Loucy (cell line): Measurements from ENCODE around the gene AP3S1.

Experiments
- H2AFZ ChIP-seq: fragments of 200-600 bp; sonication (generic); 2 replicates; pipeline ENCODE4 v1.6.0; 2016; ENCODE audit warnings: antibody characterized with exemption, mild to moderate bottlenecking, low read length, moderate library complexity
- H3F3A ChIP-seq: fragments of 200-600 bp; 2 replicates; pipeline ENCODE4 v1.6.0; 2016; ENCODE audit warnings: antibody characterized with exemption, low read depth, mild to moderate bottlenecking
- H3K27me3 ChIP-seq: fragments of 200-600 bp; sonication (generic); 2 replicates; pipeline ENCODE4 v1.6.1; 2014; ENCODE audit warnings: low read length, mild to moderate bottlenecking; ENCODE audit not compliant: insufficient read depth, poor library complexity, severe bottlenecking
- H3K36me3 ChIP-seq: fragments of 200-600 bp; sonication (generic); 2 replicates; pipeline ENCODE4 v1.6.1; 2016; ENCODE audit warnings: low read length; ENCODE audit not compliant: insufficient read depth
- H3K4me1 ChIP-seq: fragments of 200-600 bp; sonication (generic); 2 replicates; pipeline ENCODE4 v1.5.1; 2014; ENCODE audit warnings: low read length, mild to moderate bottlenecking; ENCODE audit not compliant: insufficient read depth, poor library complexity, severe bottlenecking
- H3K4me2 ChIP-seq: fragments of 200-600 bp; sonication (generic); 2 replicates; pipeline ENCODE4 v1.6.0; 2014; ENCODE audit warnings: antibody characterized with exemption, low read length, low read depth, mild to moderate bottlenecking; ENCODE audit not compliant: poor library complexity, severe bottlenecking
- H3K4me3 ChIP-seq: fragments of 200-600 bp; sonication (generic); 2 replicates; pipeline ENCODE4 v1.5.1; 2014; ENCODE audit warnings: low read length, mild to moderate bottlenecking, mixed read lengths; ENCODE audit not compliant: poor library complexity, severe bottlenecking
- H3K79me2 ChIP-seq: fragments of 200-600 bp; sonication (generic); 2 replicates; pipeline ENCODE4 v1.6.1; 2014; ENCODE audit warnings: low read length; ENCODE audit not compliant: insufficient read depth
- H3K9ac ChIP-seq: fragments of 200-600 bp; sonication (generic); 2 replicates; pipeline ENCODE4 v1.6.0; 2014; ENCODE audit warnings: mild to moderate bottlenecking, low read depth, low read length, moderate library complexity; ENCODE audit not compliant: poor library complexity, severe bottlenecking
- H3K9me2 ChIP-seq: fragments of 200-600 bp; sonication (generic); replicated peaks from 2 replicates; pipeline ENCODE4 v1.6.1; 2016; ENCODE audit warnings: low read depth, low read length, mixed read lengths
- H3K9me3 ChIP-seq: fragments of 200-600 bp; sonication (generic); 2 replicates; pipeline ENCODE4 v1.6.1; 2014; ENCODE audit warnings: mild to moderate bottlenecking, antibody characterized with exemption, low read length, low read depth; ENCODE audit not compliant: insufficient read depth
- H4K20me1 ChIP-seq: fragments of 200-600 bp; sonication (generic); 2 replicates; pipeline ENCODE4 v1.6.0; 2014; ENCODE audit warnings: antibody characterized with exemption, low read length, mild to moderate bottlenecking; ENCODE audit not compliant: insufficient read depth, poor library complexity, severe bottlenecking
- EZH2phosphoT487 ChIP-seq: fragments of 200-600 bp; IDR thresholded peaks from 2 replicates; pipeline ENCODE4 v1.6.1; 2018; ENCODE audit warnings: antibody characterized with exemption, mild to moderate bottlenecking, moderate library complexity, borderline replicate concordance
- TF ChIP-seq, protein P1 (sequence below): fragments of 200-600 bp; sonication (generic); conservative IDR thresholded peaks from 2 replicates; pipeline ENCODE4 v1.5.1; 2014; ENCODE audit warnings: mild to moderate bottlenecking, antibody characterized with exemption, low read length

AP3S1 gene

DNA sequence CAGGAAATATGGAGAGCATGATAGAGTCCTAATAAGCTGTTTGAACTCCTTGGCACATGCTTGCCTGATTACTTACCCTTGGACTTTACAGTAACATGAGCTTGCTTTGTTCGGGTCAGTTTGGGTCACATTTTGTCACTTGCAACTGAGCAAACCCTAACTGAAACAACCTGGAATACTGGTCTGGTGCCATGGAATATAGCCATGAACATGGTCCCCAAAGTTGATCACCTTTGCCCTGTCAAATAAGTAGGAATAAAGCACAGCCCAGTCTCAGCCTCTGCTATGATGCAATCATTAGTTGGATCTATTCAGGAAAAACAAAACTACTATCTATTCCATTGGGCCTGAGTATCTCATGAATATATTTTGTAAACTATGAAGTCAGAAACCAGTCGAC, 43.5 kb upstream of the AP3S1 start:
- Histone ChIP-seq H3K4me3 (no peak overlapping the region), H4K20me1 (no peaks in the 10 kb centered on the region), H3K9me2 (no peaks in the 10 kb centered on the region), H3K4me1 (no peaks in the 10 kb centered on the region), H2AFZ (no peak overlapping the region), H3K36me3 (no peaks in the 10 kb centered on the region), H3K4me2 (no peak overlapping the region), H3K9me3 (no peaks in the 10 kb centered on the region), H3K79me2 (no peaks in the 10 kb centered on the region), H3K9ac (no peak overlapping the region), H3F3A (no peaks in the 10 kb centered on the region), H3K27me3 (no peaks in the 10 kb centered on the region)
- no peak for TF ChIP-seq EZH2phosphoT487
- TF ChIP-seq, protein P1, sequence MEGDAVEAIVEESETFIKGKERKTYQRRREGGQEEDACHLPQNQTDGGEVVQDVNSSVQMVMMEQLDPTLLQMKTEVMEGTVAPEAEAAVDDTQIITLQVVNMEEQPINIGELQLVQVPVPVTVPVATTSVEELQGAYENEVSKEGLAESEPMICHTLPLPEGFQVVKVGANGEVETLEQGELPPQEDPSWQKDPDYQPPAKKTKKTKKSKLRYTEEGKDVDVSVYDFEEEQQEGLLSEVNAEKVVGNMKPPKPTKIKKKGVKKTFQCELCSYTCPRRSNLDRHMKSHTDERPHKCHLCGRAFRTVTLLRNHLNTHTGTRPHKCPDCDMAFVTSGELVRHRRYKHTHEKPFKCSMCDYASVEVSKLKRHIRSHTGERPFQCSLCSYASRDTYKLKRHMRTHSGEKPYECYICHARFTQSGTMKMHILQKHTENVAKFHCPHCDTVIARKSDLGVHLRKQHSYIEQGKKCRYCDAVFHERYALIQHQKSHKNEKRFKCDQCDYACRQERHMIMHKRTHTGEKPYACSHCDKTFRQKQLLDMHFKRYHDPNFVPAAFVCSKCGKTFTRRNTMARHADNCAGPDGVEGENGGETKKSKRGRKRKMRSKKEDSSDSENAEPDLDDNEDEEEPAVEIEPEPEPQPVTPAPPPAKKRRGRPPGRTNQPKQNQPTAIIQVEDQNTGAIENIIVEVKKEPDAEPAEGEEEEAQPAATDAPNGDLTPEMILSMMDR: no peak

DNA sequence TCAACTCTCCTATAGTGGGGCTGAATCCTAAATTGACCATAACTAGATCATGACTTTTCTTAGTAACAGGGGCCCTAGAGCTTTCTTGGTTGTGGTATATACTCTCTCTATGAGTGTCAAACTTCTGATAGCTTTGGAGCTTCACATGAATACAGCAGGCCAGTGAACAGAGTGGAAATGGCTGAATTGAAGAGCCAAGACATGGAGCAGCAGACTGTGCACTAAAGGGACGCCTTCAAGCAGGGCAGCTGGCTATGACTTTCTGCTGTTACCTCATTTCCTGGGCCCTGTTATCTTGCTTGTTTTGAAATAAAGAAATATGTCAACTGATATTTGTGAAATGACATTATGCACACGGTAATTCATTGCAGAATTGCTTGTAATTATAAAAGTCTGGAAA, 41.6 kb upstream of the AP3S1 start:
- H4K20me1 ChIP-seq: no peaks in the 10 kb centered on the region
- H3K4me1 ChIP-seq: no peaks in the 10 kb centered on the region
- no peak overlapping the region for H3K4me3 ChIP-seq
- H3K27me3 ChIP-seq: no peaks in the 10 kb centered on the region
- no peaks in the 10 kb centered on the region for H3K9me2 ChIP-seq
- H3K9me3 ChIP-seq: no peaks in the 10 kb centered on the region
- H3K9ac ChIP-seq: no peak overlapping the region
- no peaks in the 10 kb centered on the region for H3F3A ChIP-seq
- H3K4me2 ChIP-seq: no peak overlapping the region
- H2AFZ ChIP-seq: no peak overlapping the region
- H3K79me2 ChIP-seq: no peaks in the 10 kb centered on the region
- TF ChIP-seq, protein P1: no peak
- TF ChIP-seq EZH2phosphoT487: no peak
- no peaks in the 10 kb centered on the region for H3K36me3 ChIP-seq

DNA sequence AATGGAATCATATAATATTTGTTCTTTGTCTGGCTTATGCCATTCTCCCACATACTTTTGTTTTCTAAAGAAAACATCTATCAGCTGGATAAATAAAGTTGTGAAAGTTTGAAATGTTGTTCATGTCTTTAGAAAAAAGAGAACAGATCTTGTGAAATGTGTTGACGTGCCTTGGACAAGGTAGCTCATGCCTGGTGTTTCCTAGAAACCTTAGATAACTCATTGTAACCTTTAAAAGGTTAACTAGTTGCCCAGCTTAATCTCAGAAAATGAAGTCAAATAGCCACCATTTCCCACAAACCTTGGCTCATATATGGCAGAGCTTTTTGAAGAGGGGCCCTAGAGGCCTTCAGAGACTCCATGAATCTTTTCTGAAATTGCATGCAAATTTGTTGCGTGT, 40.6 kb upstream of the AP3S1 start:
- Histone ChIP-seq H3K4me2 (no peak overlapping the region), H3F3A (no peaks in the 10 kb centered on the region), H3K4me1 (no peaks in the 10 kb centered on the region), H3K36me3 (no peaks in the 10 kb centered on the region), H3K79me2 (no peaks in the 10 kb centered on the region), H3K4me3 (no peak overlapping the region), H3K27me3 (no peaks in the 10 kb centered on the region), H2AFZ (no peak overlapping the region), H4K20me1 (no peaks in the 10 kb centered on the region), H3K9me2 (no peaks in the 10 kb centered on the region), H3K9me3 (no peaks in the 10 kb centered on the region), H3K9ac (no peak overlapping the region)
- TF ChIP-seq, protein P1: no peak
- no peak for TF ChIP-seq EZH2phosphoT487
